Hepatocyte (in vitro differentiated cells): ENCODE data around the gene VWA2.

Experiments used
- CTCF ChIP-seq: fragments of 200-600 bp; sonication (generic); IDR thresholded peaks from 2 replicates; pipeline ENCODE4 v1.5.1; 2016; ENCODE audit warnings: antibody characterized with exemption, mild to moderate bottlenecking; ENCODE audit not compliant: poor library complexity
- EZH2 ChIP-seq: fragments of 200-600 bp; sonication (generic); IDR thresholded peaks from 2 replicates; pipeline ENCODE4 v1.6.1; 2016; ENCODE audit warnings: antibody characterized with exemption, mild to moderate bottlenecking, borderline replicate concordance
- EZH2phosphoT487 ChIP-seq: fragments of 200-600 bp; sonication (generic); IDR thresholded peaks from one replicate; pipeline ENCODE4 v1.6.1; 2018; ENCODE audit warnings: antibody characterized with exemption, mild to moderate bottlenecking, low read depth, moderate library complexity; ENCODE audit not compliant: unreplicated experiment, severe bottlenecking

- TF ChIP-seq CTCF (no peak), EZH2 (no peak), EZH2phosphoT487 (no peak)
Measured at GRCh38 chr10:114243661-114244060, 4.6 kb downstream of the VWA2 start.
